Endodermal cell (in vitro differentiated cells): ENCODE data around the gene TMEM59. TPM values are rescaled to one million over a fixed set of nuclear protein-coding genes. Genes with fewer than 3 reads are reported as not detected.

Source experiments
- DNase-seq: peaks from one replicate; pipeline ENCODE4 v3.0.0-alpha.2; 2017
- H3K27ac ChIP-seq: 2 replicates; pipeline ENCODE4 v1.5.1; 2013; ENCODE audit warnings: mild to moderate bottlenecking, low read depth, low read length, moderate library complexity
- H3K27me3 ChIP-seq: 2 replicates; pipeline ENCODE4 v1.6.1; 2013; ENCODE audit warnings: mild to moderate bottlenecking, low read length, moderate library complexity; ENCODE audit not compliant: insufficient read depth, control insufficient read depth, poor library complexity, severe bottlenecking
- H3K36me3 ChIP-seq: 2 replicates; pipeline ENCODE4 v1.7.0; 2013; ENCODE audit warnings: mild to moderate bottlenecking, low read length, moderate library complexity; ENCODE audit not compliant: control insufficient read depth, insufficient read depth
- H3K4me1 ChIP-seq: one replicate; pipeline ENCODE4 v1.7.0; 2013; ENCODE audit warnings: low read length; ENCODE audit not compliant: control insufficient read depth, insufficient read depth
- H3K4me3 ChIP-seq: 2 replicates; pipeline ENCODE4 v1.5.1; 2013; ENCODE audit warnings: mild to moderate bottlenecking, low read length, moderate library complexity
- H3K9ac ChIP-seq: 2 replicates; pipeline ENCODE4 v1.6.1; 2013; ENCODE audit warnings: mild to moderate bottlenecking, low read length, moderate library complexity; ENCODE audit not compliant: poor library complexity, severe bottlenecking; ENCODE audit errors: extremely low read depth
- H3K9me3 ChIP-seq: 2 replicates; pipeline ENCODE4 v1.6.1; 2013; ENCODE audit warnings: mild to moderate bottlenecking, low read length, moderate library complexity; ENCODE audit not compliant: control insufficient read depth
- H3K27ac Mint-ChIP-seq: 2 replicates; pipeline ENCODE4 v1.8.0; 2020; ENCODE audit warnings: mixed read lengths
- H3K27me3 Mint-ChIP-seq: 2 replicates; pipeline ENCODE4 v1.8.0; 2021; ENCODE audit warnings: mild to moderate bottlenecking, mixed read lengths; ENCODE audit not compliant: insufficient read depth
- H3K36me3 Mint-ChIP-seq: 2 replicates; pipeline ENCODE4 v1.8.0; 2020; ENCODE audit warnings: low read depth, mixed read lengths
- H3K4me1 Mint-ChIP-seq: 2 replicates; pipeline ENCODE4 v1.8.0; 2020; ENCODE audit warnings: mixed read lengths
- H3K4me3 Mint-ChIP-seq: 2 replicates; pipeline ENCODE4 v1.8.0; 2020; ENCODE audit warnings: mild to moderate bottlenecking, moderate library complexity, mixed read lengths
- H3K9me3 Mint-ChIP-seq: 2 replicates; pipeline ENCODE4 v1.8.0; 2020; ENCODE audit warnings: mild to moderate bottlenecking, mixed read lengths
- WGBS, 2 experiments: methylation state at CpG; one replicate each; pipeline versions ENCODE4 v1.1.5 to v1.1.7; 2013; ENCODE audit warnings: missing lambda C conversion rate in 2 of 2, mixed read lengths in 1 of 2; ENCODE audit not compliant: insufficient coverage in 1 of 2, insufficient read length in 1 of 2; 5-methylcytosine and 5-hydroxymethylcytosine counted together
- total RNA-seq, 2 donors: library from RNA; stranded (reverse); fragmentation: NEBNext Ultra II Directional in 1 of 2; extraction: Animal tissue kit (Norgen Biotek cat#: 25700) in 1 of 2; gene quantifications; 2 replicates in 1 of 2; 3 replicates in 1 of 2; pipeline ENCODE4 v1.2.1, GENCODE V29; 2021
- TF ChIP-seq, protein P1 (sequence below): fragments of 200-600 bp; sonication (generic); conservative IDR thresholded peaks from 2 replicates; pipeline ENCODE4 v1.5.0; 2021; ENCODE audit warnings: antibody characterized with exemption, mild to moderate bottlenecking

TMEM59 gene
- total RNA-seq, 2 donors from 2014 or later, result 99.6 to 112 TPM

- Histone ChIP-seq H3K9me3 (no peaks in the 10 kb centered on the region), H3K27ac (no peak overlapping the region), H3K4me3 (no peak overlapping the region), H3K36me3 (no peaks in the 10 kb centered on the region), H3K4me1 (no peaks in the 10 kb centered on the region), H3K9ac (no peak overlapping the region), H3K27me3 (no peaks in the 10 kb centered on the region)
- peaks cover 2% of the 10 kb centered on the region for H3K9me3 Mint-ChIP-seq
- TF ChIP-seq, protein P1, sequence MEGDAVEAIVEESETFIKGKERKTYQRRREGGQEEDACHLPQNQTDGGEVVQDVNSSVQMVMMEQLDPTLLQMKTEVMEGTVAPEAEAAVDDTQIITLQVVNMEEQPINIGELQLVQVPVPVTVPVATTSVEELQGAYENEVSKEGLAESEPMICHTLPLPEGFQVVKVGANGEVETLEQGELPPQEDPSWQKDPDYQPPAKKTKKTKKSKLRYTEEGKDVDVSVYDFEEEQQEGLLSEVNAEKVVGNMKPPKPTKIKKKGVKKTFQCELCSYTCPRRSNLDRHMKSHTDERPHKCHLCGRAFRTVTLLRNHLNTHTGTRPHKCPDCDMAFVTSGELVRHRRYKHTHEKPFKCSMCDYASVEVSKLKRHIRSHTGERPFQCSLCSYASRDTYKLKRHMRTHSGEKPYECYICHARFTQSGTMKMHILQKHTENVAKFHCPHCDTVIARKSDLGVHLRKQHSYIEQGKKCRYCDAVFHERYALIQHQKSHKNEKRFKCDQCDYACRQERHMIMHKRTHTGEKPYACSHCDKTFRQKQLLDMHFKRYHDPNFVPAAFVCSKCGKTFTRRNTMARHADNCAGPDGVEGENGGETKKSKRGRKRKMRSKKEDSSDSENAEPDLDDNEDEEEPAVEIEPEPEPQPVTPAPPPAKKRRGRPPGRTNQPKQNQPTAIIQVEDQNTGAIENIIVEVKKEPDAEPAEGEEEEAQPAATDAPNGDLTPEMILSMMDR, result no peak
- no peak overlapping the region for H3K4me3 Mint-ChIP-seq
- H3K27me3 Mint-ChIP-seq, result no peaks in the 10 kb centered on the region
- H3K27ac Mint-ChIP-seq, result no peak overlapping the region
- peaks cover 9% of the 10 kb centered on the region for H3K36me3 Mint-ChIP-seq
- no peak for DNase-seq
- no peaks in the 10 kb centered on the region for H3K4me1 Mint-ChIP-seq
- WGBS, 2 experiments, result 93 to 95% methylated on average over 3 to 5 of the region's 5 CpGs
These were observed 11.3 kb upstream of the TMEM59 start for GRCh38 chr1:54064299-54064698.

DNA sequence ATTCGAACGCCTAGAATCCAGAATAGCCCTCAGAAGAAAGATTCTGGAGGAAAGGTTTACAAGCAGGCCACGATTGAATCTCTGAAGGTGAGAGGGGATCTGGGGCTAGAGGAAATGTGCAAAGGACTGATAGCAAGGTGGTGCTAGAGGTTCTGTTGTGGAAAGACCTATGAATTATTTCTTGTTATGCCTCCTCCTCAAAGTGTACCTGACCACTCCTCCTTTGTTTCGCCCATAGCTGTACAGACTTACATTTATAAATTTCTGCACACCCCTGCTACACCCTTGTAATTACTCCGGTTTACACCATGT, 1.4 kb upstream of the TMEM59 start:
- no peak for DNase-seq
- H3K9ac ChIP-seq, result peak overlapping the region; percentile 91
- H3K4me1 ChIP-seq, result peaks cover 10% of the 10 kb centered on the region
- Mint-ChIP-seq H3K4me3 (no peak overlapping the region), H3K27me3 (no peaks in the 10 kb centered on the region), H3K4me1 (peaks cover 8% of the 10 kb centered on the region), H3K9me3 (no peaks in the 10 kb centered on the region), H3K36me3 (peaks cover 9% of the 10 kb centered on the region), H3K27ac (no peak overlapping the region)
- peak overlapping the region; percentile 94 for H3K4me3 ChIP-seq
- H3K9me3 ChIP-seq, result no peaks in the 10 kb centered on the region
- 73 to 94% methylated on average over 3 to 5 of the region's 5 CpGs for WGBS, 2 experiments
- no peaks in the 10 kb centered on the region for H3K27me3 ChIP-seq
- H3K27ac ChIP-seq, result no peak overlapping the region
- no peaks in the 10 kb centered on the region for H3K36me3 ChIP-seq
- TF ChIP-seq, protein P1, result no peak

DNA sequence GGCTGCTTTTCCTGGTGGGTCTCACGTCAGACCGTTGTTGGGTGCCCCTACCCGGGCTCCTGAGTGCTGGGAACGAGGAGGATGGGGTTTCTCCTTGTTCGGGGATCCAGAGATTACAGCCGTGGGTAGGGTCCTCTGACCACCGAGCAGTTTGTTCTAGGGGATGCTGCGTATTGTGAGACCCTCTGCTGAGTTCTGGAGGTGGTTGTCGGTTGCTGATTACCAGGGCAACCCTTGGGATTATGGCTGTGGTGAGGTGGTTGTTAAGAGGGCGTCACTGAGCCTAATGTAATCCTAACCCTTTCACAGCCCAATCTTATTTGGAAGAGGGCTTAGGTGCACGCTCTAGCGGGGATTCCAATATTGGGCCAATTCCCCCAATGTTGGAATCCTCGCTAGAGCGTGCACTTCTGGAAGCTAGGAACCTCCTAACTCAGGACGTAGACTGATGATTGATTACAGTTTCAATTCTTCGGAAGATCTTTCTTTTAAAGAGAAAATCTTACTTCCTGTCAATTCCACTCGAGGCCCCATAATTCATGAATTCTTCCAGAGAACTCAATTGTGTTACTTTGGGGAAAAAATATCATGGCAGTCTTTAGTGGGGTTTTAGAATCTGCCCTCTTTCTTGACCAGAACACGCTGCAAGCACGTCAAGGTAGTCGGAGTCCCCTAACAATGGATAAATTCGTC, 887 bp upstream of the TMEM59 start:
- peaks cover 6% of the 10 kb centered on the region for H3K36me3 Mint-ChIP-seq
- Histone ChIP-seq H3K4me3 (peak overlapping the region; percentile 94), H3K27ac (peak overlapping the region; percentile 69), H3K27me3 (no peaks in the 10 kb centered on the region), H3K9me3 (no peaks in the 10 kb centered on the region), H3K36me3 (no peaks in the 10 kb centered on the region), H3K4me1 (peaks cover 10% of the 10 kb centered on the region), H3K9ac (peak overlapping the region; percentile 91)
- TF ChIP-seq, protein P1, result no peak
- no peak for DNase-seq
- peaks cover 8% of the 10 kb centered on the region for H3K4me1 Mint-ChIP-seq
- 31 to 35% methylated on average over 17 to 21 of the region's 21 CpGs for WGBS, 2 experiments
- no peak overlapping the region for H3K27ac Mint-ChIP-seq
- no peaks in the 10 kb centered on the region for H3K27me3 Mint-ChIP-seq
- no peaks in the 10 kb centered on the region for H3K9me3 Mint-ChIP-seq
- no peak overlapping the region for H3K4me3 Mint-ChIP-seq
